Measurements from ENCODE around the gene MUC2. TPM values are rescaled to one million over a fixed set of nuclear protein-coding genes. Genes with fewer than 3 reads are reported as not detected.
A peak's percentile ranks its signal among the peaks of the same experiment; 100 is the strongest.

MUC2 gene
- total RNA-seq, 2 donors from 2014 or later: under 0.01 TPM; not detected in 1

- no peak for ATAC-seq
- WGBS, 2 donors: 82% methylated on average over 14 of the region's 26 CpGs; no CpG with 5 or more reads in 1 of the 2 donors
- Histone ChIP-seq H3K4me1 (no peaks in the 10 kb centered on the region), H3K27me3 (no peaks in the 10 kb centered on the region), H3K4me3 (no peak overlapping the region), H3K27ac (no peak overlapping the region), H3K36me3 (replicated peaks in 1 of 2; ENCODE audit: insufficient read depth in 1 of 2, low read depth in 2 of 2) (no peaks in the 10 kb centered on the region), H3K9me3 (no peaks in the 10 kb centered on the region)
- peak in 2 of 4 donors; percentile 2 to 10 for DNase-seq
- intact Hi-C loops (cut with DNase I): no loop called here
- no peak for TF ChIP-seq POLR2A (IDR thresholded peaks at IDR 0.05)
- TF ChIP-seq, protein P1, sequence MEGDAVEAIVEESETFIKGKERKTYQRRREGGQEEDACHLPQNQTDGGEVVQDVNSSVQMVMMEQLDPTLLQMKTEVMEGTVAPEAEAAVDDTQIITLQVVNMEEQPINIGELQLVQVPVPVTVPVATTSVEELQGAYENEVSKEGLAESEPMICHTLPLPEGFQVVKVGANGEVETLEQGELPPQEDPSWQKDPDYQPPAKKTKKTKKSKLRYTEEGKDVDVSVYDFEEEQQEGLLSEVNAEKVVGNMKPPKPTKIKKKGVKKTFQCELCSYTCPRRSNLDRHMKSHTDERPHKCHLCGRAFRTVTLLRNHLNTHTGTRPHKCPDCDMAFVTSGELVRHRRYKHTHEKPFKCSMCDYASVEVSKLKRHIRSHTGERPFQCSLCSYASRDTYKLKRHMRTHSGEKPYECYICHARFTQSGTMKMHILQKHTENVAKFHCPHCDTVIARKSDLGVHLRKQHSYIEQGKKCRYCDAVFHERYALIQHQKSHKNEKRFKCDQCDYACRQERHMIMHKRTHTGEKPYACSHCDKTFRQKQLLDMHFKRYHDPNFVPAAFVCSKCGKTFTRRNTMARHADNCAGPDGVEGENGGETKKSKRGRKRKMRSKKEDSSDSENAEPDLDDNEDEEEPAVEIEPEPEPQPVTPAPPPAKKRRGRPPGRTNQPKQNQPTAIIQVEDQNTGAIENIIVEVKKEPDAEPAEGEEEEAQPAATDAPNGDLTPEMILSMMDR (IDR thresholded peaks at IDR 0.05): no peak
Measured at GRCh38 chr11:1085440-1086170, 10.9 kb downstream of the MUC2 start.

- Histone ChIP-seq H3K4me3 (no peak overlapping the region), H3K4me1 (no peaks in the 10 kb centered on the region), H3K9me3 (no peaks in the 10 kb centered on the region), H3K27ac (no peak overlapping the region), H3K36me3 (replicated peaks in 1 of 2; ENCODE audit: insufficient read depth in 1 of 2, low read depth in 2 of 2) (no peaks in the 10 kb centered on the region), H3K27me3 (no peaks in the 10 kb centered on the region)
- peak; percentile 44 for ATAC-seq
- TF ChIP-seq, protein P1 (IDR thresholded peaks at IDR 0.05): no peak
- TF ChIP-seq POLR2A (IDR thresholded peaks at IDR 0.05): no peak
- WGBS, 2 donors: 75 to 83% methylated on average over 11 to 31 of the region's 31 CpGs
- DNase-seq: peak in 2 of 4 donors; percentile 20 to 33
- intact Hi-C loops (cut with DNase I): no loop called here
Measured at GRCh38 chr11:1086171-1087102, 11.8 kb downstream of the MUC2 start.

DNA sequence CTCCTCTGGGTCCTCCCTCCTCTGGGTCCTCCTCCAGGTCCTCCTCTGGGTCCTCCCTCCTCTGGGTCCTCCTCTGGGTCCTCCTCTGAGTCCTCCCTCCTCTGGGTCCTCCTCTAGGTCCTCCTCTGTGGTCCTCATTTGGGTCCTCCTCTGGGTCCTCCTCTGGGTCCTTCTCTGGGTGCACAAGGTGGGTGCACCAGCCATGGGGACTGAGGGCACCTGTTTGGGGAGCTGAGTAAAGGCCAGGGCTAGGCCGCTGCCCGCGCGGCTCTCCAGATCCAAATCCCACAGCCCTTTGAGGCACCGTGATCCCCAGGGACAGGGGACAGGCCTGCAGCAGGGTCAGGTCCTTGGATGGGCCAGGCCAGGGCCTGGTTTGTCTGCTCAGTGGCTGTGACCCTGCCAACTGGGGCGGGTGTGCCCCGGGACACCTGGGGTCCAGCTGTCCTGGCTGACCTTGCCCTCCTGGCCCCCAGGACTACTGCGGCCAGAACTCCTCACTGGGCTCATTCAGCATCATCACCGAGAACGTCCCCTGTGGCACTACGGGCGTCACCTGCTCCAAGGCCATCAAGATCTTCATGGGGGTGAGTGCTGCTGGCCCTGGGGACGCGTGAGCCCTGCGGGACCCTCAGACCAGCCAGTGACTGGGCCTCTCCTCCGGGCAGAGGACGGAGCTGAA lies 12.7 kb downstream of the MUC2 start:
- DNase-seq: peak in 2 of 4 donors; percentile 2 to 9
- WGBS, 2 donors: 84 to 87% methylated on average over 6 to 17 of the region's 17 CpGs
- Histone ChIP-seq H3K27me3 (no peaks in the 10 kb centered on the region), H3K36me3 (replicated peaks in 1 of 2; ENCODE audit: insufficient read depth in 1 of 2, low read depth in 2 of 2) (no peaks in the 10 kb centered on the region), H3K4me3 (no peak overlapping the region), H3K4me1 (no peaks in the 10 kb centered on the region), H3K9me3 (no peaks in the 10 kb centered on the region), H3K27ac (no peak overlapping the region)
- intact Hi-C loops (cut with DNase I): no loop called here
- no peak for ATAC-seq
- no peak for TF ChIP-seq POLR2A (IDR thresholded peaks at IDR 0.05)
- TF ChIP-seq, protein P1 (IDR thresholded peaks at IDR 0.05): no peak

DNA sequence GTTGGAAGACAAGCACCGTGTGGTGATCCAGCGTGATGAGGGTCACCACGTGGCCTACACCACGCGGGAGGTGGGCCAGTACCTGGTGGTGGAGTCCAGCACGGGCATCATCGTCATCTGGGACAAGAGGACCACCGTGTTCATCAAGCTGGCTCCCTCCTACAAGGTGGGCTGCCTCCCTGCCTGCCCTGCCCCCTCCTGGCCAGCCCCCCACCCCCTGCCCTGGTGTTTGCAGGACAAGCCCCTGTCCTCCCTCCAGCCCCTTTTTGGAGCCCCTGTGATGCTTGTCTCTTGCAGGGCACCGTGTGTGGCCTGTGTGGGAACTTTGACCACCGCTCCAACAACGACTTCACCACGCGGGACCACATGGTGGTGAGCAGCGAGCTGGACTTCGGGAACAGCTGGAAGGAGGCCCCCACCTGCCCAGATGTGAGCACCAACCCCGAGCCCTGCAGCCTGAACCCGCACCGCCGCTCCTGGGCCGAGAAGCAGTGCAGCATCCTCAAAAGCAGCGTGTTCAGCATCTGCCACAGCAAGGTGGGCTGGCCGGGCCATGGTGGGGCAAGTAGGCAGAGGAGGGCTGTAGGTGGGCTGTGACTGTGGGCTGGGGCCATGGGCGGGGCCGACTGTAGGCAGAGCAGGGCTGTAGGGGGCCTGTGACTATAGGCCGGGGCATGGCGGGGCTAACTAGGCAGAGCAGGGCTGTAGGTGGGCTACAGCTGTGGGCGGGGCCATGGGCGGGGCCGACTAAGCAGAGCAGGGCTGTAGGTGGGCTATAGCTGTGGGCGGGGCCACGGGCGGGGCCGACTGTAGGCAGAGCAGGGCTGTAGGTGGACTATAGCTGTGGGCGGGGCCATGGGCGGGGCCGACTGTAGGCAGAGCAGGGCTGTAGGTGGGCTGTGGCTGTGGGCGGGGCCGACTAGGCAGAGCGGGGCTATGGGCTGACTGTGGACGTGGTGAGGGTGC lies 13.6 kb downstream of the MUC2 start:
- ATAC-seq (no peak), DNase-seq (peak in 1 of 4 donors; percentile 3)
- Histone ChIP-seq H3K4me1 (no peaks in the 10 kb centered on the region), H3K27ac (no peak overlapping the region), H3K36me3 (replicated peaks in 1 of 2; ENCODE audit: insufficient read depth in 1 of 2, low read depth in 2 of 2) (no peaks in the 10 kb centered on the region), H3K27me3 (no peaks in the 10 kb centered on the region), H3K4me3 (no peak overlapping the region), H3K9me3 (no peaks in the 10 kb centered on the region)
- intact Hi-C loops (cut with DNase I): no loop called here
- TF ChIP-seq POLR2A (IDR thresholded peaks at IDR 0.05): no peak
- TF ChIP-seq, protein P1 (IDR thresholded peaks at IDR 0.05): no peak
- WGBS, 2 donors: 79 to 85% methylated on average over 18 to 32 of the region's 40 CpGs
